ENCODE measurements around the gene ZNF497.
A peak's percentile ranks its signal among the peaks of the same experiment; 100 is the strongest.
"Not testable (repeated sequence)": the region's sequence is repeated elsewhere in the genome, so short reads cannot be mapped to it uniquely, and the experiment has no call there.

The ZNF497 gene

GRCh38 chr19:58362272-58362994 lies at the start of gene ZNF497:
Gene ZNF497 (minus strand): TSS chr19:58362751. CDS start chr19:58357635, 5,116 bp downstream.
- DNase-seq: peak; percentile 83 to 87

DNA sequence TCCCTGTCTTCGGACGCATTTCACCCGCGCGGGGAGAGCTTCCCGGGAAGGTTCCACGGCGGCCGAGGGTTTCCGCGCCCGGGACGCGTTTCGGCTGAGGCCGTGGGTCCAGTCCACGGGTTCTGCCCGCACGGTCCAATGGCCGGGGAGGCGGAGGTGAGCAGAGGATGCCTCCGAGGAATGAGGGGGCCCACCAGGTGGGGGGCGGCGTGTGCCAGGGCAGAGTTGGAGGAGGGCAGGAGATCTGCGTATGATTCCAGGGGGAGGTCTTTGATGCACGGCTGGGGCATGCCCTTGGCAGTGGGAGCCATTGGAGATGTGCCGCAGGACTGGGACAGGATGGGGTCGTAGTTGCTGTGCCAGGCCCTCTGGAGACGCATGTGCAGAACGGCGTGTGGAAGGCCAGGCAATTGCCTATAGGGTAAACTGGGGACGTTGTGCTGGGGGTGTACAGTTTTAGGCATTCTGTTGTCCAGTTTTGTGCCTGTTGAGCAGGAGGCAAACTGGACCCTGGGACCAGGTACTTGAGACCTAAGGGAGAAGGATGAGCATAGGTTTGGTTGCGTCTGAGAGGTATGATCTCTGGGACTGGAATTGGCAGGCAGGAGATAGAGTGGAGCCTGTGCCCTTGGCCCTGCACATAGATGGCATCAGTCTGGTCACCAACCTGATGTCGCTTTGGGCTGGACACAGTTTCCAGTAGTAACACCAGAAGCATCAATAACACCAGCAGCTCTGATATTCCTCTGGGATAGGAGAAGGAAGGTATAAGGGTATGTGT lies 46.6 kb upstream of the ZNF497 start:
- DNase-seq: no peak

DNA sequence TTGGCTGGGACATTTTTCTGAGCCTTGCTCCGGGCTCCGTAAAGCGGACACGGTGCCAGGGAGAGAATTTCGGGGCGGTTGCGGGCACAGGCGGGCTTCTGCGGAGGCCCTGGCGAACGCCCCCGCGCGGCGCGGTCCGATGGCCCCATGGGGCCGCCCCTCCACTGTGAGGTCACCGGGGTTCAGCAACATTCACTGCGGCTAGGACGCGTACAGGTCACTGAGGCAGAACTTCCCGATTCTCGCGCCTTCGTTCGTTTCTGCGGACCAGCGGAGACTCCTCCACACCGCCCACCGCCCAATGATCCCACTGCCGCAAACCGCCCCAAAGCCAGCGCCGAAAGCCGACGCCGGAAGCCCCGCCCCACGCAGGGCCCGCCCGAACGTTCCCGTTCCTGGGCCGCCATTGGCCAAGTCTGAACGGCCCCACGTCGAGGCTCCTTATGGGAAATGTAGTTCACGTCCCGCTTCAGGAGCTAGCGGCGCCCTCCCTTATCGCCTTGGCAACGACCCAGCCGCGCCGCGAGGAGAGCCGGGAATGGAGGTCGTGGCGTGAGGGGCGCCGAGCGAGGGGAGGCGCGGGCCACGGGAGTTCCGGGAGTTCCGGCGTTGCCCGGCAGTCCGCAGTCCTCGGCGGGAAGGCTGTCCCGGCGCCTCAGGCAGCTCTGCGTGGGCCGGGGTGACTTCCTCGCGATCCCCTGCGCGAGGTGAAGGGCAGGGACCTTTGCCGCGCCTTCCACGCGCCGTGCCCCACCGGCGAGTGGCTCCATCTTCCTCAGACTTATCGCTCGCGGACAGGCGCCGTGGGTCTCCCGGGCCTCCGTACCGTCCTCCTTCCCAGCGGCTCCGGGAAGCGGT lies 45.8 kb upstream of the ZNF497 start, which contains the start of gene ZNF584:
Gene ZNF584 (plus strand): TSS at position 498 of the 858 bp plus-strand sequence. CDS start 499 bp downstream, outside the sequence.
- peak; percentile 75 to 88 for DNase-seq

DNA sequence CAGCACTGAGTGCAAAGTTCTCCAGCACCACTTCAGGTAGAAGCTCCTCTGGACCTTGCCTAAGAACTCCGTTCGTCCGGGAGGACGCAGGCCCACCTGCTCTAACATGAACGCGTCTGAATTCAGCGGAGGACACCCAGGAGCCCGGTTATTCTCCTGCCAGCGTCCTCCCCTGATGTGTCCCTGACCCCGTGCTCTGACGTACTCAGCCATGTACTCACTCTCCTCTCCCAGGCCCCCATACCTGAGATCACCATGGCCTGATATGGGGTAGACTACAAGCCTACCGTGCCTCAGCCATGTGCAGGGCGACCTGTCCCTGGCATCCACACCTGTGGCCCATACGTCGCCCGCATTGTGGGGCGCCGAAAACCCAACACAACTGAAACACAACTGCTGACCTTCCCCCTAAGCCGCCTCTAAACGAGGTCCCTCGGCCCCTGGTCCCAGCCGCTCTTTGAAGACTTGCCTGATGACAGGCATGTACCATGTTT lies 45.2 kb upstream of the ZNF497 start:
- DNase-seq: no peak

DNA sequence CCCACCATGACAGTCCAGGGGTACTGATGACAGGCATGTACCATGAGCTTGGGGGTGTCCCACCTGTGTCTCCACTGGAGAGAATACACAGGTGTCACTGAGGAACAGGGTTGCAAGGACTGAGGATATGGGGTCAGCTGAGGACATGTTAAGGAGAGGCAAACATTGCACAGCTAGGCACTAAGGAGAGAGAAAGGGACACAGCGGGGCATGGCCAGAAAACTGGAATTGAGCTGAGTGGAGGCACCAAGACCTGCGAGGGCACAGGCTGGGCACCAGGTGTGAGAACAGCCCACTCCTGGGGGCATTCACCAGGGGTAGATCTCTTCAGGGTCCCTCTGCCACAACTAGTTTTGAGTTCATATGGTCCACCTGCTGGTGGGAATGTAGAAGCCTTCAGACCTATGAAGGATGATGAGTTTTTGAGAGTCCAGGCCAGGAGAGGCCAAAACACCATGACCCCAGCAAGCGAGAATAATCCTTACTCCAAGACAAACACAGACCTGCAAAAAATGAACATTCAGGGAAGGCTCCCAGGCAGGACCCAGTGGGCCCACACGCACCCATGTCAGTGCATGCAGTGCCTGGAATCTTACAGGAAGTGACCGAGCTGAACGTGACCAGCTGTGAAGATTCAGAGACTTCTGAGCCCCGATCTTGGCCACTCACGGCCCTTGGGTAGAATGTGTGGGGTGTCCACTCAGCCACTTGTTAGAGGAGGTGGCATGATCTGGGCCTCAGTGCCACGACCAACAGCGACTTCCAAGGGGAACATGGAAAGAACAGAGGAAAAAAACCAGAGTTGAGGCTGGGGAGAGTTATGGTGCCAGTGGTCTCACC lies 44.5 kb upstream of the ZNF497 start:
- no peak for DNase-seq

DNA sequence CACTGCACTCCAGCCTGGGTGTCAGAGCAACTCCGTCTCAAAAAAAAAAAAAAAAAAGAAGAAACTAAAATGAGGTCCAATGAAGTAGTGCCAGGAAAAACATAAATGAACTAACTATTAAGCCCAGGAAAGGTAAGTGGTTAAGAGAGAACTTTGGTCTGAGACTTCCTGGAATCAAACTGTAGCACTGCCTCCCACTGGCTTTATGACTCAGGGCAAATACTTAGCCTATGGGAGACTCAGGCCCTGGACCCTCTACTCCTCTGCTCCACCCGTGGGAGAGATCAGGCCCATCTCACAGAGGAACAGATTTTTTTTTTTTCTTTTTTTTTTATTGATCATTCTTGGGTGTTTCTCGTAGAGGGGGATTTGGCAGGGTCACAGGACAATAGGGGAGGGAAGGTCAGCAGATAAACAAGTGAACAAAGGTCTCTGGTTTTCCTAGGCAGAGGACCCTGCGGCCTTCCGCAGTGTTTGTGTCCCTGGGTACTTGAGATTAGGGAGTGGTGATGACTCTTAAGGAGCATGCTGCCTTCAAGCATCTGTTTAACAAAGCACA lies 41.4 kb upstream of the ZNF497 start:
- not testable (repeated sequence) for DNase-seq

- DNase-seq: no peak
Measured at GRCh38 chr19:58401840-58402421, 39.4 kb upstream of the ZNF497 start.

DNA sequence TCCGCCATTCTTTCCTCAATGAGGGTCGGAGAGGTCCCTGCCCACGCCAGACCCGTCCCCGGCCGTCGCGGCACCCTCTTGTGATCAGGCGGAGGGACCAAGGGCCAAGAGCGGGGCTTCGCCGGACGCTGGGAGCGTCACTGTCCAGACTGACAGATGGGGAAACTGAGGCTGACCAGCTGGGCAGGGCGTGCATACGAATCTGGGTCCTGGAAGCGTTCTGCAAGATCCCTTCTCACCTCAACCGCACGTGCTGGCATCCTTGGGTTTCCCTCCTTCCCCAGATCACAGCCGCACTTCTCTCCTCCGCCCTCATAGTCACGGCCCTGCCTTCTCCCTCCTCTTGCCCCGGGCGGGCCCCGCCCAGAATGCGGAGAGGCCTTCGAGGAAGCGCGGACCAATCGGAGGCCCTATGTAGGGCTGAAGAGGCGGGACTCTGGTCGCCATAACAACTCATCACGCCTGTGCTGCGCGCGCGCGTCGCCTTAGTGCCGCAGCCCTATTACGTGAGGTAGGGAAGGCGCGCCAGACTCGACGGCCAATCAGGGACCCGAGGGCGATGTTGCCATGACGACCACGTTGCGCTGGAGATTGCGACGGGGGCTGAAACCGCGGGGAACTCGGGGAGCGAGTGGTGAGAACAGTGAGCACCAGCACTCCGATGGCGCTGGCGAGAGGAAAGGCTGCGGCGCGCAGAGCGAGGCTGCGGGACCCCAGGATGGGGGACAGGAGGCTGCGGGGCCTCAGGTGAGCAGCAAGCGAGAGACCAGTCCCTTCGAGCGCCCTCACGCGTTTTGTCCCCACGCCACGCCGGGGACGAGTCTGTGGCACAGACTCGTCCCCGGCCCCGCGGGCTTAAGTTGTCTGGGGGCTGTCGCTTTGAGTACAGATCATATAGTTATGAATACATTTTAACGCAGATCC lies 38.6 kb upstream of the ZNF497 start:
- DNase-seq: peak; percentile 94 to 97

- DNase-seq: no peak
Measured at GRCh38 chr19:58400316-58400915, 37.9 kb upstream of the ZNF497 start.

DNA sequence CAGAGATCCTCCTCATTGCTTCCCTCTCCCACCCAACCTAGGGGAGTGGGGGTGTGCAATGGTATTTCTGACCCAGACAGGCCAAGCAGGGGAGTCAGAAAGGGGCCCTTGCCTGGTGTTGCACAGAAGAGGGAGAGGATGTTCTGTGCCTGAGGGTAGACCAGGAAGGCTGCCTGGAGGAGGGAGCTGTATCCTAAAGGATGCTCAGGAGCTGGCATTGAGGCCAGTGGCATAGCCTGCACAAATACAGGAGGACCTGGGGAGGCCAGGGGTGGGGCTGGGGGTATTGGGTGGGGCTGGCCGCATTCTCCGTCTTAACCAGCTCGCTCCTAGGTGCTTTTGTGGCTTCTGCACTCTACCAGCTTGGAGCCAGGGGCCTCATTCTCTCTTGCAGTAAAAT lies 37.4 kb upstream of the ZNF497 start:
- DNase-seq: no peak

- DNase-seq: no peak
Measured at GRCh38 chr19:58398545-58398944, 36.0 kb upstream of the ZNF497 start.

GRCh38 chr19:58398087-58398486 lies 35.5 kb upstream of the ZNF497 start:
- DNase-seq: no peak

- DNase-seq: no peak
Measured at GRCh38 chr19:58397533-58398037, 35.0 kb upstream of the ZNF497 start.

DNA sequence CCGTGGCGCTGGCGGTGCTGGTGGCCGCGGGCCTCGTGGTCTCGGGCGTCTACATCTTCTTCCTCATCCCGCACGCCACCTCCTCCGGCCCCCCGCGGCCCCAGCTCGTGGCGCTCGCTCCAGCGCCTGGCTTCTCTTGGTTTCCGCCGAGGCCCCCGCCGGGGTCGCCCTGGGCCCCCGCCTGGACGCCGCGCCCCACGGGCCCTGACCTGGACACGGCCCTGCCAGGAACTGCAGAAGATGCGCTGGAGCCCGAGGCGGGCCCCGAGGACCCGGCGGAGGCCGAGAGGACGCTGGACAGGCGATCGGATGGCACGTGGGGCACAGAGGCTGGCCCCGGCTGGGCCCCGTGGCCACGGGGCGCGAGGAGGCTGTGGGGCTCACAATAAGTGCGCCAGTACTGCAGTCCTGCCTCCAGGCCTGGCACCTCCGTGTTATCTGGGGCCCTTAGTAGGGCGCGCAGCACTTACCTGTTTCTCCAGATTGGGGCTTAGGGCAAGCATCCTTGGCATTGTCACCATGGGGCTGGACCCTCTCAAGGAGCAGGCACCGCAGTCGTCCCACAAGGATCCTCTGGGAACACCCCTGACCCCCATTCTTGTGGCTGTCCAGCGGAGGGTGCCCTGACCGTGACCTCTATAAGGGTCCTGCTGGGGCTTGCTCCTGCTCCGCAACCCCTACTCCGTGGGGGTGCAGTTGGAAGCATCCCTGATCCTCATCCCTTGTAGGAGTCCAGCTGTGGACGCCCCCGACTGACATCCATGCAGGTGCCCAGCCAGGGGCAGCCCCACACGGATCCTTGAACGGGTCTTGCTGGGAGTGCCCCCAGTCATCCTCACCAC lies 34.4 kb upstream of the ZNF497 start:
- DNase-seq: no peak

DNA sequence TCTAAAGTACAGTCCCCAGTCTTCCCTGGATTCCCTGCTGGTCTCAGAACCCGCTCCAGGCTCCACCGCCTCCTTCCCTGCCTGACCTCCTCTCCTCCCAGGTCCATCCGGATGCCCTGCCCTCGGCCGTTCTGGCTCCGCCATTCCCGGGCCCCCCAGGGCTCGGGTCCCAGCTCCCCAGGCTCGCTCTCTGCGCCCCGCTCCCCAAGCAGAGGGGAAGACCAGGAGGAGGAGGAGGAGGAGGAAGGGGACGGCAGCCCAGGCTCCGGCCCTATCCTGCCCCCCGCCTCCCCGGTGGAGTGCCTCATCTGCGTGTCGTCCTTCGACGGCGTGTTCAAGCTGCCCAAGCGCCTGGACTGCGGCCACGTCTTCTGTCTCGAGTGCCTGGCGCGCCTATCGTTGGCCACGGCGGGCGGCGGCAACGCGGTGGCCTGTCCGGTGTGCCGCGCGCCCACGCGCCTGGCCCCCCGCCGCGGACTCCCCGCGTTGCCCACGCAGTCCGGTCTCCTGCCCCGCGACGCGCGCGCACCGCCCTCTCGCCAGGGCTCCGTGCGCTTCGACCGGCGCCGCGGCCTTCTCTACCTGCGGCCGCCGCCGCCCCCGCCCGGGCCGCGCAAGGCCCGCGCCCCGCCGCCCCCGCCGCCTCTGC lies 33.6 kb upstream of the ZNF497 start:
- DNase-seq: no peak

GRCh38 chr19:58395220-58395978 lies 32.8 kb upstream of the ZNF497 start, which contains the start of gene RNF225:
Gene RNF225 (plus strand): TSS chr19:58395656. CDS start chr19:58396090, 434 bp downstream.
- no peak for DNase-seq

DNA sequence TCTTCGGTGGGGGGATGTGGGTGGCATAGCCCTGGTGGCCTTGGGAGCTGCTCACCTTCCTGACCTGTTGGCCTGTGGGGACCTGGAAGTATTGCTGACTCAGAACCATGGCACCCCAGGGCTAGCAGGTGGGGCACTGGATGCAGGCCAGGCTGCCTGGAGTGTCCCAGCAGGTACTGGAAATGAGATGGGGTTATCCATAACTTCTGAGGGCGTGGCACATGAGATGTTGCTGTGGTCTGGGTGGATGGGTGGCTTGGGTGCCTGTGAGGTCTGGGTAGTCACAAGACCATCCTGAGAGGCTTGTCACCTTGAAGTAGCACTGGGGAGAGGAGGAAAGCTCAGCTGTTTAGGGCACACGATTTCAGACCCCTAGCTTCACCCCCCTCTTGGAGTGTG lies 32.3 kb upstream of the ZNF497 start:
- DNase-seq: no peak
